ENCODE measurements around the gene FTSJ3.

The FTSJ3 gene

GRCh38 chr17:63820963-63821561 is 6.4 kb downstream of the FTSJ3 start:
- no peak for TF ChIP-seq CTCF (IDR thresholded peaks at IDR 0.05)

- TF ChIP-seq CTCF (IDR thresholded peaks at IDR 0.05): no peak
Measured at GRCh38 chr17:63819585-63820537, 7.6 kb downstream of the FTSJ3 start.

GRCh38 chr17:63819131-63819530 is 8.3 kb downstream of the FTSJ3 start:
- no peak for TF ChIP-seq CTCF (IDR thresholded peaks at IDR 0.05)

- no peak for TF ChIP-seq CTCF (IDR thresholded peaks at IDR 0.05)
Measured at GRCh38 chr17:63817736-63818385, 9.6 kb downstream of the FTSJ3 start.

GRCh38 chr17:63816669-63817068 is 10.8 kb downstream of the FTSJ3 start:
- TF ChIP-seq CTCF (IDR thresholded peaks at IDR 0.05): no peak

- TF ChIP-seq CTCF (IDR thresholded peaks at IDR 0.05): no peak
Measured at GRCh38 chr17:63816123-63816522, 11.3 kb downstream of the FTSJ3 start.

- TF ChIP-seq CTCF (IDR thresholded peaks at IDR 0.05): no peak
Measured at GRCh38 chr17:63809970-63810369, 17.5 kb downstream of the FTSJ3 start.

Measured in LNCAP (cell line).